Prostate gland (tissue), 2 donors: ENCODE measurements around the gene SMIM3. TPM values are rescaled to one million over a fixed set of nuclear protein-coding genes. Genes with fewer than 3 reads are reported as not detected.
A peak's percentile ranks its signal among the peaks of the same experiment; 100 is the strongest.
"Not testable (repeated sequence)": the region's sequence is repeated elsewhere in the genome, so short reads cannot be mapped to it uniquely, and the experiment has no call there.

Source experiments
- DNase-seq: peaks from one replicate; pipeline ENCODE4 v3.0.0-alpha.2; 2019; ENCODE audit warnings: low spot score
- H3K27ac ChIP-seq, 2 donors: fragments of 200-600 bp; sonication (generic); 2 replicates each; pipeline ENCODE4 v1.5.1; 2017 to 2019
- H3K27me3 ChIP-seq: fragments of 200-600 bp; sonication (generic); replicated peaks from 2 replicates; pipeline ENCODE4 v1.5.1; 2019; ENCODE audit not compliant: insufficient read depth
- H3K36me3 ChIP-seq, 2 donors: fragments of 200-600 bp; sonication (generic); 1 replicate in 1 of 2; 2 replicates in 1 of 2; pipeline versions ENCODE4 v1.5.1 to v1.8.1; 2017 to 2019
- H3K4me1 ChIP-seq: fragments of 200-600 bp; sonication (generic); replicated peaks from 2 replicates; pipeline ENCODE4 v1.5.1; 2019
- H3K4me3 ChIP-seq, 2 donors: fragments of 200-600 bp; sonication (generic); 2 replicates each; pipeline ENCODE4 v1.5.1; 2017 to 2019
- H3K9me3 ChIP-seq: fragments of 200-600 bp; sonication (generic); 2 replicates; pipeline ENCODE4 v1.5.1; 2017
- POLR2A ChIP-seq: fragments of 450-650 bp; IDR thresholded peaks from one replicate; pipeline ENCODE4 v1.6.1; 2016; ENCODE audit warnings: antibody characterized with exemption, mild to moderate bottlenecking
- POLR2AphosphoS5 ChIP-seq: sonication (generic); formaldehyde crosslinking; IDR thresholded peaks from one replicate; pipeline ENCODE4 v1.6.1; 2017; ENCODE audit warnings: antibody characterized with exemption
- WGBS: methylation state at CpG from one replicate; pipeline ENCODE4 v1.1.5; 2018; 5-methylcytosine and 5-hydroxymethylcytosine counted together
- intact Hi-C: fragments of 100-400 bp; cut with DNase I; formaldehyde crosslinking; loops from one replicate; pipeline ENCODE4 v1.14.2; 2022
- total RNA-seq, 2 donors: library from RNA; depleted of rRNA; stranded (reverse); fragments of >200 nt; gene quantifications; one replicate each; pipeline ENCODE4 v1.1.0, GENCODE V29; 2016
- TF ChIP-seq, protein P1 (sequence below), 4 experiments: fragments of 200-600 bp in 2 of 4; fragments of 450-650 bp in 2 of 4; sonication (generic) in 2 of 4; IDR thresholded peaks; 1 replicate in 3 of 4; 2 replicates in 1 of 4; pipeline ENCODE4 v1.5.1; 2016 to 2019; ENCODE audit warnings: antibody characterized with exemption in 4 of 4, mild to moderate bottlenecking in 2 of 4, moderate library complexity in 2 of 4

The SMIM3 gene
- total RNA-seq, 2 donors from 2014 or later: 21.2 to 26.5 TPM

- intact Hi-C loops: no loop called here
- TF ChIP-seq POLR2AphosphoS5 (no peak), POLR2A (no peak)
- TF ChIP-seq, protein P1, sequence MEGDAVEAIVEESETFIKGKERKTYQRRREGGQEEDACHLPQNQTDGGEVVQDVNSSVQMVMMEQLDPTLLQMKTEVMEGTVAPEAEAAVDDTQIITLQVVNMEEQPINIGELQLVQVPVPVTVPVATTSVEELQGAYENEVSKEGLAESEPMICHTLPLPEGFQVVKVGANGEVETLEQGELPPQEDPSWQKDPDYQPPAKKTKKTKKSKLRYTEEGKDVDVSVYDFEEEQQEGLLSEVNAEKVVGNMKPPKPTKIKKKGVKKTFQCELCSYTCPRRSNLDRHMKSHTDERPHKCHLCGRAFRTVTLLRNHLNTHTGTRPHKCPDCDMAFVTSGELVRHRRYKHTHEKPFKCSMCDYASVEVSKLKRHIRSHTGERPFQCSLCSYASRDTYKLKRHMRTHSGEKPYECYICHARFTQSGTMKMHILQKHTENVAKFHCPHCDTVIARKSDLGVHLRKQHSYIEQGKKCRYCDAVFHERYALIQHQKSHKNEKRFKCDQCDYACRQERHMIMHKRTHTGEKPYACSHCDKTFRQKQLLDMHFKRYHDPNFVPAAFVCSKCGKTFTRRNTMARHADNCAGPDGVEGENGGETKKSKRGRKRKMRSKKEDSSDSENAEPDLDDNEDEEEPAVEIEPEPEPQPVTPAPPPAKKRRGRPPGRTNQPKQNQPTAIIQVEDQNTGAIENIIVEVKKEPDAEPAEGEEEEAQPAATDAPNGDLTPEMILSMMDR (IDR thresholded peaks at IDR 0.05): no peak
- no peaks in the 10 kb centered on the region for H3K36me3 ChIP-seq
- H3K9me3 ChIP-seq: no peaks in the 10 kb centered on the region
- no peaks in the 10 kb centered on the region for H3K27me3 ChIP-seq
- H3K4me3 ChIP-seq: no peak overlapping the region
- DNase-seq: no peak
- H3K27ac ChIP-seq: no peak overlapping the region
- no peaks in the 10 kb centered on the region for H3K4me1 ChIP-seq
Observed at GRCh38 chr5:150791536-150791935, 13.0 kb downstream of the SMIM3 start.

DNA sequence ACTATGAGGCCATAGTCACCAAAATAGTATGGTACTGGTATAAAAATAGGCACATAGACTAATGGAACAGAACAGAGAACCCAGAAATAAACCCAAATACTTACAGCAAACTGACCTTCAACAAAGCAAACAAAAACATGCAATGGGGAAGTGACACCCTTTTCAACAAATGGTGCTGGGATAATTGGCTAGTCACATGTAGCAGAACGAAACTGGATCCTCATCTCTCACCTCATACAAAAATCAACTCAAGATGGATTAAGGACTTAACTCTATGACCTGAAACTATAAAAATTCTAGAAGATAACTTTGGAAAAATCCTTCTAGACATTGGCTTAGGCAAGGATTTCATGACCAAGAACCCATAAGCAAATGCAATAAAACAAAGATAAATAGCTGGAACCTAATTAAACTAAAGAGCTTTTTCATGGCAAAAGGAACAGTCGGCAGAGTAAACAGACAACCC lies 14.9 kb downstream of the SMIM3 start:
- not testable (repeated sequence) for H3K27me3 ChIP-seq, H3K36me3 ChIP-seq
- WGBS: 47% methylated on average over 2 of the region's 2 CpGs

DNA sequence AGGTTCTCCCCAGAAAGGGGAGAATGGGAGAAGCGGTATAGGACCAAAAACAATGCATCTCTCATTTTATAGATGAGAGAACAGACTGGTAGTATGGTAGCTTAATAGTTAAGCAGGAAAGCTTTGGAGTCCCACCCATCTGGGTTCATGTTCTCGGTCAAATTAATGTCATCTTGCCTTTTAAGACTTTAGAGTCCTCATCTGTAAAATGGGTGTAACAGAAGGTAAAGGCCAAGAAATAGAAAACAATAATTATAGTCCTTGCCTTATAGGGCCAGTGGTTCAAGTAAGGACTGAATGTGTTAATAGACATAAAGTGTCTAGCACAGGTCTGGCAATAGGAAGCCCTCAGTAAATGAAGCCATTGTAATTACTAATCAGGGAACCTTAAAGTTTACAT lies 16.4 kb downstream of the SMIM3 start:
- H3K27me3 ChIP-seq: no peaks in the 10 kb centered on the region
- H3K9me3 ChIP-seq: no peaks in the 10 kb centered on the region
- intact Hi-C loops: no loop called here
- no peak for DNase-seq
- WGBS: 94% methylated on average over 2 of the region's 2 CpGs
- no peaks in the 10 kb centered on the region for H3K36me3 ChIP-seq
- H3K4me3 ChIP-seq: no peak overlapping the region
- H3K27ac ChIP-seq: no peak overlapping the region
- H3K4me1 ChIP-seq: no peaks in the 10 kb centered on the region
- TF ChIP-seq, protein P1 (IDR thresholded peaks at IDR 0.05): no peak
- no peak for TF ChIP-seq POLR2A
- TF ChIP-seq POLR2AphosphoS5: no peak

More for the DNA sequence above, 14.9 kb downstream of the SMIM3 start:
- H3K4me1 ChIP-seq, H3K27ac ChIP-seq, DNase-seq, intact Hi-C loops, H3K9me3 ChIP-seq, H3K4me3 ChIP-seq: not testable (repeated sequence)

GRCh38 chr5:150797384-150797783 lies 18.8 kb downstream of the SMIM3 start:
- H3K4me3 ChIP-seq: no peak overlapping the region
- H3K9me3 ChIP-seq: no peaks in the 10 kb centered on the region
- no peaks in the 10 kb centered on the region for H3K27me3 ChIP-seq
- TF ChIP-seq, protein P1 (IDR thresholded peaks at IDR 0.05): no peak
- TF ChIP-seq POLR2A (no peak), POLR2AphosphoS5 (no peak)
- no peaks in the 10 kb centered on the region for H3K36me3 ChIP-seq
- H3K27ac ChIP-seq: no peak overlapping the region
- no peaks in the 10 kb centered on the region for H3K4me1 ChIP-seq
- intact Hi-C loops: no loop called here
- no peak for DNase-seq
- 97% methylated on average over 2 of the region's 2 CpGs for WGBS

DNA sequence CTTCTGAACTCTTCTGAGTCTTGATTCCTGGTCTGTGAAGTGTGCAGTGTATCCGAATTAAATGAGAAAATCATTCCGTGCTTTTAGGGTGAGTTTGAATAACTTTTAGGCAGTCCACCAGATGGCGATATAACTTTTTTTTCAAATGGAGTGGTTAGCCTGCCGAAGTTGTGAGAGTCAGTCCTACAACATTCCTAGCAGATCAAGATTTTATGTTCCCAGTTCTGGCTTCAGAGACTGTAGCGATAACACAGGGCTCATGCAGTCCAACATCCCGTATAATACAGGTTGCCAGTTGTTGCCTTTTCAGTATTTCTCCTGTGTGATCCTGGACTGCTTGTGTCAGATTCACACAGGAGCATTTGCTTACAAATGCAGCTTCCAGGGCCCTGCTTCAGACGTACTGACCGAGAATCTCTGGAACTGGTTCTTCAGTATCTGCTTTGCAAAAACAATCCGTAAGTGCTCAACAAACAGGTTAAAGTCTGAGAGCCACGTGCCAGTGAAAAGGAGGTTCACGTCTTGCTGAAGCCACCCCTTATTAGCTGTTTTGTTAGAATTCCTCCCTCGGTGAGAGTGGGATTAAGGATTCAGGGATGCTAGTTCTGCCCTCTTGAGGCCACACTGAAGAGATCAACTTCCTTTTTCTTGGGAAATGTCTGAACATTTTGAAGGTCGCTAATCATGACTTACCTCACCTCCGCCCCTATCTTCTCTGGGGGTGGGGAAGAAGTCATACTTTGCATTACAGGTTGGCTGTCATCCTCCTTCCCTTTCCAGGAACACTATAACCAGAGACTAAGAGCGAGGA lies 22.8 kb downstream of the SMIM3 start:
- peak overlapping the region; percentile 52 to 67 for H3K27ac ChIP-seq
- no peaks in the 10 kb centered on the region for H3K36me3 ChIP-seq
- intact Hi-C loops: loop anchor here (5.0 kb wide), 1 partner anchor 46 kb away; the partner anchor contains the start of gene IRGM
- no peaks in the 10 kb centered on the region for H3K27me3 ChIP-seq
- DNase-seq: peak; percentile 41
- H3K9me3 ChIP-seq: no peaks in the 10 kb centered on the region
- H3K4me1 ChIP-seq: no peaks in the 10 kb centered on the region
- TF ChIP-seq POLR2A (no peak), POLR2AphosphoS5 (peak; percentile 41)
- TF ChIP-seq, protein P1 (IDR thresholded peaks at IDR 0.05): peak; percentile 30 to 78 (median 58)
- peak overlapping the region; percentile 21 to 22 for H3K4me3 ChIP-seq
- WGBS: 8% methylated on average over 15 of the region's 15 CpGs
